ENCODE measurements around the gene TTYH1.

- TF ChIP-seq PATZ1 (CRISPR knock-in tag; IDR thresholded peaks at IDR 0.05; ENCODE audit: borderline replicate concordance): no peak
- no peak for TF ChIP-seq ZC3H10 (CRISPR knock-in tag; IDR thresholded peaks at IDR 0.05)
- no peak for TF ChIP-seq RARB (CRISPR knock-in tag; IDR thresholded peaks at IDR 0.05)
- no peak for TF ChIP-seq ZFP3 (CRISPR knock-in tag; IDR thresholded peaks at IDR 0.05)
- TF ChIP-seq TCF4 (CRISPR knock-in tag; IDR thresholded peaks at IDR 0.05; ENCODE audit: borderline replicate concordance): no peak
- TF ChIP-seq ZNF8 (CRISPR knock-in tag; IDR thresholded peaks at IDR 0.05): no peak
These were observed 12.3 kb downstream of the TTYH1 start for GRCh38 chr19:54427586-54427985.
